Kidney (tissue), 14 donors: ENCODE measurements around the gene ALB. TPM values are rescaled to one million over a fixed set of nuclear protein-coding genes. Genes with fewer than 3 reads are reported as not detected.

ENCODE experiments used
- DNase-seq, 5 donors: peaks; one replicate each; pipeline ENCODE4 v3.0.0-alpha.2; 2013 to 2020
- FAIRE-seq: peaks from 2 replicates; lab custom pipeline; 2012; peaks lifted over from hg19 to GRCh38; lab: Jason Lieb, UNC
- H3K27ac ChIP-seq, 2 donors: one replicate each; pipeline ENCODE4 v1.7.0; 2013; ENCODE audit warnings: low read depth in 2 of 2, low read length in 2 of 2, inconsistent platforms in 1 of 2
- H3K27me3 ChIP-seq: one replicate; pipeline ENCODE4 v1.7.1; 2013; ENCODE audit warnings: low read length, inconsistent platforms; ENCODE audit not compliant: control insufficient read depth, insufficient read depth
- H3K36me3 ChIP-seq, 3 donors: one replicate each; pipeline versions ENCODE4 v1.7.0 to v1.7.1; 2013; ENCODE audit warnings: low read length in 3 of 3, control low read depth in 1 of 3, inconsistent platforms in 1 of 3; ENCODE audit not compliant: insufficient read depth in 3 of 3, control insufficient read depth in 2 of 3
- H3K4me1 ChIP-seq, 3 donors: one replicate each; pipeline versions ENCODE4 v1.7.0 to v1.7.1; 2013; ENCODE audit warnings: low read length in 3 of 3, inconsistent platforms in 1 of 3, low read depth in 1 of 3; ENCODE audit not compliant: control insufficient read depth in 2 of 3, insufficient read depth in 2 of 3
- H3K4me3 ChIP-seq, 3 donors: one replicate each; pipeline versions ENCODE4 v1.7.0 to v1.8.1; 2013; ENCODE audit warnings: low read length in 3 of 3, control low read depth in 1 of 3, inconsistent platforms in 1 of 3
- H3K9ac ChIP-seq, 3 donors: one replicate each; pipeline versions ENCODE4 v1.7.0 to v1.7.1; 2013; ENCODE audit warnings: low read length in 3 of 3, control low read depth in 1 of 3, inconsistent platforms in 1 of 3
- H3K9me3 ChIP-seq, 3 donors: one replicate each; pipeline versions ENCODE4 v1.7.0 to v1.7.1; 2013; ENCODE audit warnings: low read length in 3 of 3, control low read depth in 1 of 3, inconsistent platforms in 1 of 3; ENCODE audit not compliant: control insufficient read depth in 2 of 3, insufficient read depth in 1 of 3
- CTCF ChIP-seq: IDR thresholded peaks from 3 replicates; pipeline ENCODE4 v1.5.1; 2012; ENCODE audit warnings: mild to moderate bottlenecking, moderate library complexity, borderline replicate concordance; ENCODE audit not compliant: insufficient read depth; ENCODE audit errors: extremely low read depth
- intact Hi-C: fragments of 100-400 bp; cut with DNase I; formaldehyde crosslinking; loops from one replicate; pipeline ENCODE4 v1.11.1; 2022
- polyA plus RNA-seq: library from polyadenylated mRNA; stranded (reverse); fragments of 350-450 nt; fragmentation: Illumina TruSeq; extraction: RNeasy Lipid Tissue Mini Kit (QIAGEN cat#74804); gene quantifications from one replicate; pipeline ENCODE4 v1.2.3, GENCODE V29; 2014; ENCODE audit warnings: low read depth, low replicate concordance; ENCODE audit not compliant: insufficient read depth
- total RNA-seq: library from RNA; stranded (reverse); fragmentation: NEBNext Ultra II Directional; extraction: Animal tissue kit (Norgen Biotek cat#: 25700); gene quantifications from one replicate; pipeline ENCODE4 v1.2.1, GENCODE V29; 2021
- donor health status: control.
- donor health status: control.
- donor health status: control.
- donor health status: control.
- donor health status: control.
- donor health status: DM: yes; HTN: yes; CAD: no.
- donor health status: Normal renal cell carcinoma (clear cell type).

The ALB gene
- total and polyA plus RNA-seq, 2 donors from 2014 or later, result 0.19 to 172 TPM

DNA sequence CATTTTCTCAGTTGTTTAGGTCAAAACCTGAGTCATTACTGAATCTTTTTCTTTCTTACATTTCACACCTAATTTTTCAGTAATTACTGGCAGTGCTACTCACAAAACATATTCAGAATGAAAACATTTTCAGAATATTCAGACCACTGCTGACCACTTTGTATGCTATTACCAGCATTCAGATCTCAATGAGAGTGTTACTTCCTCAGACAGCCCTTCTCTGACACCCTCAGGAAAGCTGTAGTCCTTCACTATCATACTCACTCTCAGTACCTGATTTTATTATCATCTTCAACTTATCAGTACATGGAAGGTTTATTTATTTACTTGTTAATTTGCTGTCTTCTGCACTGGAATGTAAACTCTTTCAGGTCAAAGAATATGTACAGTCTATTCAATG lies 12.3 kb upstream of the ALB start:
- no peak for TF ChIP-seq CTCF
- Histone ChIP-seq H3K4me1 (no peaks in the 10 kb centered on the region), H3K36me3 (no peaks in the 10 kb centered on the region), H3K9ac (no peak overlapping the region), H3K4me3 (no peak overlapping the region), H3K27ac (no peak overlapping the region), H3K27me3 (no peaks in the 10 kb centered on the region), H3K9me3 (no peaks in the 10 kb centered on the region)
- intact Hi-C loops, result no loop called here
- FAIRE-seq (no peak), DNase-seq (no peak)

DNA sequence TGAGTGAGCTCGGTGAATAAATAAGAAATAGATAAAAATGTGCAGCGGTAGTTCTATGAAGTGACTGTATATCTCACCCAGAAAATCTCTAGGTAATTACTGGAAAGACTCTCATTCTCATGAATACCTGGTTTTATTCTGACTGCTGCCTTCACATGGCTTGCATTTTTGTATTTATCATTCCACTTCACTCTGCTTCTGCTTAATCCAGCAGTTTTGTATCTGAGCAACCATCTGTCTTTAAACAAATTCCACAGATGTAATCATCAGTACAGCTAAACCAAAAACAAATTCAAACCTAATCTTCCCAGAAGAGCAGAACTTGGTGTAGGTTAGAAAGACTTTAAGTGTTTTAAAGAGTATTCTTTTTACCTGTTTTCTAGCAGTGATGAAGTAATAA lies 11.2 kb upstream of the ALB start:
- Histone ChIP-seq H3K9me3 (no peaks in the 10 kb centered on the region), H3K36me3 (no peaks in the 10 kb centered on the region), H3K9ac (no peak overlapping the region), H3K4me1 (no peaks in the 10 kb centered on the region), H3K27ac (no peak overlapping the region), H3K27me3 (no peaks in the 10 kb centered on the region), H3K4me3 (no peak overlapping the region)
- no peak for TF ChIP-seq CTCF
- no peak for FAIRE-seq
- intact Hi-C loops, result no loop called here
- no peak for DNase-seq

DNA sequence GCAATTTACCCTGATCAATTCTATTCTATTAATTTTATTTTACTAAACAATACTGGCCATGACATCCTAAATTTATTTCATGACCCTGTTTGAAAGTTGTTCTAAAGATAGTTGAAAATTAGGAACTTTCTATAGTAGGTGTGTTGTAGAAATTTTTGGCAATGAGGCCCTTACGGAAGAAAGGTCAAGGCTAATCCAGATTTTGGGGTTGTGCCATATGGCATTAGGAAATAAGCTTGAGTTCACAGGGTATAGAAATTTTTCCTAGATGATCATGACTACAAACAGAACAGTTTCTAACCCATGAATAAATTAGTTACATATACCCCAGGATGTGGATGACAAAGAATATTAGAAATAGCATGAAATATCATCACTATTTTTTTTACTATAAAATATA lies 7.8 kb upstream of the ALB start:
- FAIRE-seq (no peak), DNase-seq (no peak)
- Histone ChIP-seq H3K4me1 (no peaks in the 10 kb centered on the region), H3K27me3 (no peaks in the 10 kb centered on the region), H3K27ac (no peak overlapping the region), H3K9ac (no peak overlapping the region), H3K4me3 (no peak overlapping the region), H3K9me3 (no peaks in the 10 kb centered on the region), H3K36me3 (no peaks in the 10 kb centered on the region)
- intact Hi-C loops, result no loop called here
- TF ChIP-seq CTCF, result no peak
